ENCODE data around the gene MRTFA.

MRTFA gene

GRCh38 chr22:40408718-40409612 lies 227.6 kb downstream of the MRTFA start:
- H3K4me3 ChIP-seq (ENCODE audit: low read depth, low read length): no peak overlapping the region
- H3K27ac ChIP-seq: no peak overlapping the region
- no peak for DNase-seq
- peaks cover 90% of the 10 kb centered on the region for H3K36me3 ChIP-seq (replicated peaks)
- in situ Hi-C loops (cut with HindIII; ENCODE audit: low pct_ligation_motif_present, low sequenced_read_pairs): no loop called here
- H3K27me3 ChIP-seq (replicated peaks): no peaks in the 10 kb centered on the region
- TF ChIP-seq CTCF (IDR thresholded peaks at IDR 0.05; ENCODE audit: low read depth, low read length, missing control alignments): no peak

- H3K4me3 ChIP-seq (ENCODE audit: low read depth, low read length): no peak overlapping the region
- no peak overlapping the region for H3K27ac ChIP-seq
- in situ Hi-C loops (cut with HindIII; ENCODE audit: low pct_ligation_motif_present, low sequenced_read_pairs): no loop called here
- no peaks in the 10 kb centered on the region for H3K27me3 ChIP-seq (replicated peaks)
- TF ChIP-seq CTCF (IDR thresholded peaks at IDR 0.05; ENCODE audit: low read depth, low read length, missing control alignments): no peak
- peaks cover 90% of the 10 kb centered on the region for H3K36me3 ChIP-seq (replicated peaks)
- no peak for DNase-seq
Observed at GRCh38 chr22:40407831-40408717, 228.4 kb downstream of the MRTFA start.

GRCh38 chr22:40407021-40407761 lies 229.3 kb downstream of the MRTFA start:
- TF ChIP-seq CTCF (IDR thresholded peaks at IDR 0.05; ENCODE audit: low read depth, low read length, missing control alignments): no peak

GRCh38 chr22:40406063-40406890 lies 230.2 kb downstream of the MRTFA start:
- in situ Hi-C loops (cut with HindIII; ENCODE audit: low pct_ligation_motif_present, low sequenced_read_pairs): no loop called here
- H3K36me3 ChIP-seq (replicated peaks): peaks cover 90% of the 10 kb centered on the region
- no peak overlapping the region for H3K4me3 ChIP-seq (ENCODE audit: low read depth, low read length)
- no peak for DNase-seq
- no peak overlapping the region for H3K27ac ChIP-seq
- no peaks in the 10 kb centered on the region for H3K27me3 ChIP-seq (replicated peaks)
- TF ChIP-seq CTCF (IDR thresholded peaks at IDR 0.05; ENCODE audit: low read depth, low read length, missing control alignments): no peak

More at GRCh38 chr22:40407021-40407761, 229.3 kb downstream of the MRTFA start:
- Histone ChIP-seq H3K4me3 (ENCODE audit: low read depth, low read length) (no peak overlapping the region), H3K27ac (no peak overlapping the region), H3K36me3 (replicated peaks) (peaks cover 92% of the 10 kb centered on the region), H3K27me3 (replicated peaks) (no peaks in the 10 kb centered on the region)
- in situ Hi-C loops (cut with HindIII; ENCODE audit: low pct_ligation_motif_present, low sequenced_read_pairs): no loop called here
- no peak for DNase-seq

All from brain microvascular endothelial cell (primary cell).